ENCODE measurements around the gene GJA10.

- TF ChIP-seq GATA2 (IDR thresholded peaks at IDR 0.05; ENCODE audit: low read depth, low read length): no peak
- no peak for TF ChIP-seq GATA3 (IDR thresholded peaks at IDR 0.05; ENCODE audit: low read depth, low read length)
Observed at GRCh38 chr6:89862698-89863097, 31.6 kb upstream of the GJA10 start.
